SU-DHL-6 (cell line): ENCODE measurements around the gene ABCB8.
"Not testable (repeated sequence)": the region's sequence is repeated elsewhere in the genome, so short reads cannot be mapped to it uniquely, and the experiment has no call there.

Experiments
- H2AFZ ChIP-seq: fragments of 200-600 bp; sonication (generic); 2 replicates; pipeline ENCODE4 v1.6.1; 2014; ENCODE audit warnings: low read depth, mild to moderate bottlenecking, moderate library complexity, mixed read lengths, antibody characterized with exemption, low read length; ENCODE audit not compliant: severe bottlenecking
- H3F3A ChIP-seq: fragments of 200-600 bp; shearing (Covaris generic); 2 replicates; pipeline ENCODE4 v1.6.0; 2016; ENCODE audit warnings: antibody characterized with exemption, mild to moderate bottlenecking; ENCODE audit not compliant: insufficient read depth
- H3K27ac ChIP-seq: fragments of 200-600 bp; sonication (generic); 2 replicates; pipeline ENCODE4 v1.5.1; 2016; ENCODE audit warnings: low read depth, mild to moderate bottlenecking, low read length, moderate library complexity, mixed read lengths
- H3K27me3 ChIP-seq: fragments of 200-600 bp; sonication (generic), shearing (Covaris generic); 2 replicates; pipeline ENCODE4 v1.6.0; 2014; ENCODE audit warnings: mild to moderate bottlenecking, low read length
- H3K36me3 ChIP-seq: fragments of 200-600 bp; sonication (generic); 2 replicates; pipeline ENCODE4 v1.6.1; 2014; ENCODE audit warnings: mild to moderate bottlenecking, low read length, mixed read lengths
- H3K4me2 ChIP-seq: fragments of 300-600, 200-600 bp; shearing (Covaris generic), sonication (generic); 2 replicates; pipeline ENCODE4 v1.6.0; 2014; ENCODE audit warnings: low read length, low read depth, mild to moderate bottlenecking; ENCODE audit not compliant: poor library complexity, severe bottlenecking
- H3K4me3 ChIP-seq: fragments of 200-600 bp; sonication (generic); 2 replicates; pipeline ENCODE4 v1.5.1; 2014; ENCODE audit warnings: antibody characterized with exemption, low read length, mild to moderate bottlenecking, mixed read lengths; ENCODE audit not compliant: insufficient read depth, poor library complexity, severe bottlenecking
- H3K79me2 ChIP-seq: fragments of 200-600 bp; sonication (generic); 2 replicates; pipeline ENCODE4 v1.6.1; 2014; ENCODE audit warnings: mild to moderate bottlenecking, low read length, moderate library complexity; ENCODE audit not compliant: insufficient read depth
- H3K9ac ChIP-seq: fragments of 200-600 bp; sonication (generic); 2 replicates; pipeline ENCODE4 v1.7.0; 2014; ENCODE audit warnings: mild to moderate bottlenecking, low read length
- H3K9me2 ChIP-seq: fragments of 200-600 bp; sonication (generic); replicated peaks from 2 replicates; pipeline ENCODE4 v1.6.1; 2014; ENCODE audit warnings: low read length; ENCODE audit not compliant: insufficient read depth
- H3K9me3 ChIP-seq: fragments of 200-600 bp; sonication (generic); 2 replicates; pipeline ENCODE4 v1.6.1; 2014; ENCODE audit warnings: low read length, mixed read lengths; ENCODE audit not compliant: insufficient read depth
- H4K20me1 ChIP-seq: fragments of 200-600 bp; sonication (generic); 2 replicates; pipeline ENCODE4 v1.6.1; 2014; ENCODE audit warnings: low read depth, mild to moderate bottlenecking, antibody characterized with exemption, low read length, moderate library complexity, mixed read lengths
- CTCF ChIP-seq: fragments of 200-600 bp; sonication (generic); IDR thresholded peaks from one replicate; pipeline ENCODE4 v1.5.1; 2017; ENCODE audit warnings: antibody characterized with exemption, mild to moderate bottlenecking, low read length, moderate library complexity; ENCODE audit not compliant: insufficient read depth, poor library complexity, severe bottlenecking
- EZH2phosphoT487 ChIP-seq: fragments of 200-600 bp; sonication (generic), shearing (Covaris generic); conservative IDR thresholded peaks from 2 replicates; pipeline ENCODE4 v1.6.1; 2018; ENCODE audit warnings: mild to moderate bottlenecking, antibody characterized with exemption, low read length, moderate library complexity, mixed read lengths

ABCB8 gene

GRCh38 chr7:151040616-151041375 lies 12.5 kb downstream of the ABCB8 start:
- Histone ChIP-seq H3K9me3 (no peaks in the 10 kb centered on the region), H3K27me3 (no peaks in the 10 kb centered on the region), H3K27ac (no peak overlapping the region), H3K4me3 (no peak overlapping the region), H3K4me2 (no peak overlapping the region), H3K79me2 (no peaks in the 10 kb centered on the region), H3F3A (no peaks in the 10 kb centered on the region), H4K20me1 (no peaks in the 10 kb centered on the region), H3K9ac (no peak overlapping the region), H2AFZ (no peak overlapping the region), H3K9me2 (no peaks in the 10 kb centered on the region), H3K36me3 (no peaks in the 10 kb centered on the region)
- TF ChIP-seq CTCF (no peak), EZH2phosphoT487 (no peak)

GRCh38 chr7:151043449-151043848 lies 15.2 kb downstream of the ABCB8 start:
- not testable (repeated sequence) for H4K20me1 ChIP-seq, H3K79me2 ChIP-seq, H3K27ac ChIP-seq, H3K36me3 ChIP-seq, H3K9ac ChIP-seq, H3K4me2 ChIP-seq, H3K27me3 ChIP-seq, H3K9me3 ChIP-seq, H3F3A ChIP-seq, H3K4me3 ChIP-seq, H2AFZ ChIP-seq, H3K9me2 ChIP-seq

- H3K27me3 ChIP-seq = no peaks in the 10 kb centered on the region
- H3K79me2 ChIP-seq = no peaks in the 10 kb centered on the region
- no peaks in the 10 kb centered on the region for H3K36me3 ChIP-seq
- H3K4me2 ChIP-seq = no peak overlapping the region
- no peaks in the 10 kb centered on the region for H4K20me1 ChIP-seq
- H3K9ac ChIP-seq = no peak overlapping the region
- no peak overlapping the region for H3K4me3 ChIP-seq
- H3F3A ChIP-seq = no peaks in the 10 kb centered on the region
- no peaks in the 10 kb centered on the region for H3K9me3 ChIP-seq
- TF ChIP-seq EZH2phosphoT487 (no peak), CTCF (no peak)
- H3K9me2 ChIP-seq = no peaks in the 10 kb centered on the region
- no peak overlapping the region for H3K27ac ChIP-seq
- H2AFZ ChIP-seq = no peak overlapping the region
Observed at GRCh38 chr7:151043959-151044358, 15.7 kb downstream of the ABCB8 start.

- Histone ChIP-seq H3K27me3 (no peaks in the 10 kb centered on the region), H3K4me3 (no peak overlapping the region), H2AFZ (no peak overlapping the region), H3K36me3 (no peaks in the 10 kb centered on the region), H3K9me3 (no peaks in the 10 kb centered on the region), H3F3A (no peaks in the 10 kb centered on the region), H3K4me2 (no peak overlapping the region), H3K9me2 (no peaks in the 10 kb centered on the region), H4K20me1 (no peaks in the 10 kb centered on the region), H3K79me2 (no peaks in the 10 kb centered on the region), H3K27ac (no peak overlapping the region), H3K9ac (no peak overlapping the region)
- no peak for TF ChIP-seq EZH2phosphoT487
- no peak for TF ChIP-seq CTCF
Observed at GRCh38 chr7:151045262-151045661, 17.0 kb downstream of the ABCB8 start.
